Neural cell (in vitro differentiated cells): ENCODE measurements around the gene C10orf53. TPM values are rescaled to one million over a fixed set of nuclear protein-coding genes. Genes with fewer than 3 reads are reported as not detected.

ENCODE experiments used
- H2AFZ ChIP-seq: fragments of 200-600, 300-800 bp; sonication (generic), shearing (Covaris generic); 2 replicates; pipeline ENCODE4 v1.6.0; 2014; ENCODE audit warnings: low read depth, mild to moderate bottlenecking, antibody characterized with exemption, low read length, moderate library complexity
- H3F3A ChIP-seq: fragments of 200-600 bp; shearing (Covaris generic); 2 replicates; pipeline ENCODE4 v1.6.1; 2016; ENCODE audit warnings: mild to moderate bottlenecking, moderate library complexity, mixed read lengths, antibody characterized with exemption, low read length; ENCODE audit not compliant: insufficient read depth, poor library complexity, severe bottlenecking
- H3K27ac ChIP-seq: fragments of 200-600, 300-800 bp; sonication (generic), shearing (Covaris generic); 2 replicates; pipeline ENCODE4 v1.5.1; 2014; ENCODE audit warnings: mild to moderate bottlenecking, low read length, moderate library complexity
- H3K27me3 ChIP-seq: fragments of 300-800, 200-600 bp; sonication (generic), shearing (Covaris generic); 2 replicates; pipeline ENCODE4 v1.6.0; 2014; ENCODE audit warnings: mild to moderate bottlenecking, low read depth, low read length, moderate library complexity; ENCODE audit not compliant: insufficient read depth
- H3K36me3 ChIP-seq: fragments of 300-800, 200-600 bp; sonication (generic), shearing (Covaris generic); 2 replicates; pipeline ENCODE4 v1.5.1; 2014; ENCODE audit warnings: mild to moderate bottlenecking, antibody characterized with exemption, low read length, moderate library complexity; ENCODE audit not compliant: insufficient read depth
- H3K4me2 ChIP-seq: fragments of 300-800, 200-600 bp; sonication (generic), shearing (Covaris generic); 2 replicates; pipeline ENCODE4 v1.6.0; 2014; ENCODE audit warnings: mild to moderate bottlenecking, low read length
- H3K4me3 ChIP-seq: fragments of 300-800, 200-600 bp; sonication (generic), shearing (Covaris generic); 2 replicates; pipeline ENCODE4 v1.5.1; 2014; ENCODE audit warnings: mild to moderate bottlenecking, low read length, moderate library complexity
- H3K79me2 ChIP-seq: fragments of 200-600 bp; shearing (Covaris generic); replicated peaks from 2 replicates; pipeline ENCODE4 v1.6.0; 2014; ENCODE audit warnings: mild to moderate bottlenecking, low read length, moderate library complexity; ENCODE audit not compliant: insufficient read depth
- H3K9ac ChIP-seq: fragments of 300-800, 200-600 bp; sonication (generic), shearing (Covaris generic); 2 replicates; pipeline ENCODE4 v1.6.1; 2016; ENCODE audit warnings: mild to moderate bottlenecking, low read length, mixed read lengths
- H3K9me2 ChIP-seq: fragments of 200-600 bp; shearing (Covaris generic); 2 replicates; pipeline ENCODE4 v1.6.1; 2016; ENCODE audit warnings: mild to moderate bottlenecking, low read length, mixed read lengths; ENCODE audit not compliant: insufficient read depth
- H3K9me3 ChIP-seq: fragments of 200-600, 300-800 bp; sonication (generic), shearing (Covaris generic); 2 replicates; pipeline ENCODE4 v1.6.1; 2016; ENCODE audit warnings: mild to moderate bottlenecking, mixed run types, low read length, moderate library complexity, mixed read lengths
- H4K20me1 ChIP-seq: fragments of 200-600 bp; shearing (Covaris generic); 2 replicates; pipeline ENCODE4 v1.6.1; 2016; ENCODE audit warnings: mild to moderate bottlenecking, mixed run types; ENCODE audit not compliant: insufficient read depth
- CTCF ChIP-seq: fragments of 450-650 bp; IDR thresholded peaks from 2 replicates; pipeline ENCODE4 v1.5.1; 2014; ENCODE audit warnings: antibody characterized with exemption, mild to moderate bottlenecking, moderate library complexity; ENCODE audit not compliant: poor library complexity, severe bottlenecking
- EP300 ChIP-seq: fragments of 450-650 bp; conservative IDR thresholded peaks from 2 replicates; pipeline ENCODE4 v1.6.1; 2014; ENCODE audit warnings: antibody characterized with exemption, mild to moderate bottlenecking, moderate library complexity; ENCODE audit not compliant: poor library complexity, severe bottlenecking
- EZH2 ChIP-seq: fragments of 200-600, 300-800 bp; shearing (Covaris generic), sonication (generic); IDR thresholded peaks from 2 replicates; pipeline ENCODE4 v1.6.1; 2014; ENCODE audit warnings: antibody characterized with exemption, low read length, borderline replicate concordance, mild to moderate bottlenecking; ENCODE audit not compliant: insufficient read depth, poor library complexity, severe bottlenecking
- MXI1 ChIP-seq: fragments of 450-650 bp; conservative IDR thresholded peaks from 2 replicates; pipeline ENCODE4 v1.6.1; 2014; ENCODE audit warnings: antibody characterized with exemption, mild to moderate bottlenecking; ENCODE audit not compliant: poor library complexity, severe bottlenecking
- POLR2AphosphoS5 ChIP-seq: IDR thresholded peaks from 2 replicates; pipeline ENCODE4 v1.6.1; 2012
- RAD21 ChIP-seq: fragments of 450-650 bp; conservative IDR thresholded peaks from 2 replicates; pipeline ENCODE4 v1.6.1; 2014; ENCODE audit warnings: antibody characterized with exemption, mild to moderate bottlenecking, moderate library complexity
- REST ChIP-seq: IDR thresholded peaks from 2 replicates; pipeline ENCODE4 v1.6.1; 2012; ENCODE audit warnings: borderline replicate concordance
- SMC3 ChIP-seq: fragments of 450-650 bp; conservative IDR thresholded peaks from 2 replicates; pipeline ENCODE4 v1.6.1; 2014; ENCODE audit warnings: antibody characterized with exemption, mild to moderate bottlenecking, moderate library complexity; ENCODE audit not compliant: poor library complexity
- TAF1 ChIP-seq: IDR thresholded peaks from 2 replicates; pipeline ENCODE4 v1.6.1; 2012; ENCODE audit warnings: low read depth
- polyA plus RNA-seq: library from polyadenylated mRNA; depleted of rRNA; stranded (reverse); fragments of >200 nt; gene quantifications from 2 replicates; pipeline ENCODE4 v1.2.3, GENCODE V29; 2014

The C10orf53 gene
- polyA plus RNA-seq, 1 donor from 2014 or later, result not detected

- Histone ChIP-seq H3K9ac (no peak overlapping the region), H3K27ac (no peak overlapping the region), H3K79me2 (no peaks in the 10 kb centered on the region), H2AFZ (no peak overlapping the region), H3K9me2 (no peaks in the 10 kb centered on the region), H3K9me3 (no peaks in the 10 kb centered on the region), H3K4me3 (no peak overlapping the region), H3K36me3 (no peaks in the 10 kb centered on the region), H3K4me2 (no peak overlapping the region), H4K20me1 (no peaks in the 10 kb centered on the region), H3F3A (no peaks in the 10 kb centered on the region), H3K27me3 (peaks cover 32% of the 10 kb centered on the region)
- no peak for TF ChIP-seq MXI1
- no peak for TF ChIP-seq CTCF
- TF ChIP-seq TAF1, result no peak
These were observed 10.5 kb downstream of the C10orf53 start for GRCh38 chr10:49689882-49690510.

GRCh38 chr10:49690698-49691356 is 11.4 kb downstream of the C10orf53 start:
- H3F3A ChIP-seq, result no peaks in the 10 kb centered on the region
- H3K4me3 ChIP-seq, result no peak overlapping the region
- H3K27ac ChIP-seq, result no peak overlapping the region
- H3K27me3 ChIP-seq, result peaks cover 32% of the 10 kb centered on the region
- no peak overlapping the region for H2AFZ ChIP-seq
- no peaks in the 10 kb centered on the region for H3K79me2 ChIP-seq
- no peaks in the 10 kb centered on the region for H3K9me2 ChIP-seq
- no peak overlapping the region for H3K9ac ChIP-seq
- H4K20me1 ChIP-seq, result no peaks in the 10 kb centered on the region
- TF ChIP-seq POLR2AphosphoS5, result no peak
- no peak for TF ChIP-seq TAF1
- TF ChIP-seq MXI1, result no peak
- TF ChIP-seq RAD21, result no peak
- no peak for TF ChIP-seq EP300
- H3K9me3 ChIP-seq, result no peaks in the 10 kb centered on the region
- H3K36me3 ChIP-seq, result no peaks in the 10 kb centered on the region
- no peak overlapping the region for H3K4me2 ChIP-seq

GRCh38 chr10:49691588-49691987 is 12.1 kb downstream of the C10orf53 start:
- H3K36me3 ChIP-seq, result no peaks in the 10 kb centered on the region
- H3K4me2 ChIP-seq, result no peak overlapping the region
- TF ChIP-seq EZH2 (no peak), TAF1 (no peak), POLR2AphosphoS5 (no peak), SMC3 (no peak), EP300 (no peak), RAD21 (no peak), MXI1 (no peak), REST (no peak), CTCF (no peak)
- no peaks in the 10 kb centered on the region for H4K20me1 ChIP-seq
- H3K27ac ChIP-seq, result no peak overlapping the region
- H3K9ac ChIP-seq, result no peak overlapping the region
- no peak overlapping the region for H3K4me3 ChIP-seq
- H3F3A ChIP-seq, result no peaks in the 10 kb centered on the region
- no peaks in the 10 kb centered on the region for H3K9me2 ChIP-seq
- no peak overlapping the region for H2AFZ ChIP-seq
- H3K9me3 ChIP-seq, result no peaks in the 10 kb centered on the region
- H3K27me3 ChIP-seq, result peaks cover 32% of the 10 kb centered on the region
- no peaks in the 10 kb centered on the region for H3K79me2 ChIP-seq
